Measurements from ENCODE around the gene STRN4.

STRN4 gene

DNA sequence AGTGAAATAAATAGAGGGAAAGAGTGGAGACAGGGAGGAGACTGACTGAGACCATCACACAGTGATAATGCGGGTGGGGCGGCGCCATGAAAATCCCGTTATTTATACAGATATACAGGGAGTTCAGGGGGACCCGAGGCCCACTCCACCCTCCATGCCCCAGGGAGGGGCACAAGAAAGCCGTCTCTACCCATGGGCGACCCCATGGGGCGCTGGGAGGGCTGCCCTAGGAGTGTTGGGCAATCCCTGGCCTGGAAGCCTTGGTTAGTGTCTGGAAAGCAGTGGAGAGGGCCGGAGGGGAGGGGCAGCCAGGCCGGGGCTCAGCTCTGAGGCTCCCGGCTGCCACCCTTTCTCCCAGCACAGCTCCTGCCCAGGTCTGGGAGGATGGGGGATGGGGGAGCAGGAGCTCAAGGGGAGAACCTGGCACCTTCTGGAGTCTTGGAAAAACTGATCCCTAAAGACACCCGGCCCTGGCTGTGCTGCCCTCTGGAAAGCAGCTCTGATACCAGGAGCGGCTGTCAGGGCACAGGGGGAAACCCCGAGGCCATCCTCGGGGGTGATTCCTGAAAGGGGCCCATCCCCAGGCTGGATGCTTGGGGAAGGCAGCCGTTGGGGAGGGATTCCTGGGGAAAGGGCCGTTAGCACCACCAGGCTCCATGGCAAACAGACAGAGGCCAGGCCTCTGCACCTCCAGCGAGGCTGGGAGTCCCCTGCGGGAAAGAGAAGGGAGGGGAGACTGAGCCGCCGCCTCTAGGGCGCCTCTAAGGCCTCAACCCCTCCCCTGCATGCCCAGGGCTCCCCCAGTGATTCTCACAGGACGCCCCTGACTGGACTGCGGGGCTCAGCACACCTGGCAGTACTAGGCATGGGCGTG is 26.4 kb downstream of the STRN4 start:
- Histone ChIP-seq H3K27me3 (replicated peaks; ENCODE audit: insufficient read depth, low read length) (no peaks in the 10 kb centered on the region), H4K20me1 (ENCODE audit: insufficient read depth, low read length) (no peaks in the 10 kb centered on the region), H3K4me2 (ENCODE audit: low read depth, low read length) (no peak overlapping the region), H3K9me3 (replicated peaks; ENCODE audit: insufficient read depth, low read length) (no peaks in the 10 kb centered on the region), H3K9me2 (replicated peaks; ENCODE audit: insufficient read depth, low read length) (no peaks in the 10 kb centered on the region), H3K4me3 (ENCODE audit: low read length) (no peak overlapping the region), H3K4me1 (ENCODE audit: low read length) (peaks cover 12% of the 10 kb centered on the region), H2AFZ (ENCODE audit: low read length) (no peak overlapping the region), H3K79me2 (ENCODE audit: low read length) (peaks cover 32% of the 10 kb centered on the region), H3K27ac (ENCODE audit: low read length) (peak overlapping the region; percentile 95; the same call in 1 of the 2 replicates), H3F3A (ENCODE audit: insufficient read depth, low read length) (peaks cover 37% of the 10 kb centered on the region), H3K36me3 (replicated peaks; ENCODE audit: insufficient read depth, low read length) (no peaks in the 10 kb centered on the region), H3K9ac (ENCODE audit: low read length) (no peak overlapping the region)
- TF ChIP-seq, protein P1, sequence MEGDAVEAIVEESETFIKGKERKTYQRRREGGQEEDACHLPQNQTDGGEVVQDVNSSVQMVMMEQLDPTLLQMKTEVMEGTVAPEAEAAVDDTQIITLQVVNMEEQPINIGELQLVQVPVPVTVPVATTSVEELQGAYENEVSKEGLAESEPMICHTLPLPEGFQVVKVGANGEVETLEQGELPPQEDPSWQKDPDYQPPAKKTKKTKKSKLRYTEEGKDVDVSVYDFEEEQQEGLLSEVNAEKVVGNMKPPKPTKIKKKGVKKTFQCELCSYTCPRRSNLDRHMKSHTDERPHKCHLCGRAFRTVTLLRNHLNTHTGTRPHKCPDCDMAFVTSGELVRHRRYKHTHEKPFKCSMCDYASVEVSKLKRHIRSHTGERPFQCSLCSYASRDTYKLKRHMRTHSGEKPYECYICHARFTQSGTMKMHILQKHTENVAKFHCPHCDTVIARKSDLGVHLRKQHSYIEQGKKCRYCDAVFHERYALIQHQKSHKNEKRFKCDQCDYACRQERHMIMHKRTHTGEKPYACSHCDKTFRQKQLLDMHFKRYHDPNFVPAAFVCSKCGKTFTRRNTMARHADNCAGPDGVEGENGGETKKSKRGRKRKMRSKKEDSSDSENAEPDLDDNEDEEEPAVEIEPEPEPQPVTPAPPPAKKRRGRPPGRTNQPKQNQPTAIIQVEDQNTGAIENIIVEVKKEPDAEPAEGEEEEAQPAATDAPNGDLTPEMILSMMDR (IDR thresholded peaks at IDR 0.05; ENCODE audit: low read length) = no peak
- no peak for TF ChIP-seq EZH2 (optimal IDR thresholded peaks at IDR 0.05; ENCODE audit: low read depth, low read length)
- no peak for TF ChIP-seq EZH2phosphoT487 (IDR thresholded peaks at IDR 0.05; ENCODE audit: low read length)
- DNase-seq = no peak

DNA sequence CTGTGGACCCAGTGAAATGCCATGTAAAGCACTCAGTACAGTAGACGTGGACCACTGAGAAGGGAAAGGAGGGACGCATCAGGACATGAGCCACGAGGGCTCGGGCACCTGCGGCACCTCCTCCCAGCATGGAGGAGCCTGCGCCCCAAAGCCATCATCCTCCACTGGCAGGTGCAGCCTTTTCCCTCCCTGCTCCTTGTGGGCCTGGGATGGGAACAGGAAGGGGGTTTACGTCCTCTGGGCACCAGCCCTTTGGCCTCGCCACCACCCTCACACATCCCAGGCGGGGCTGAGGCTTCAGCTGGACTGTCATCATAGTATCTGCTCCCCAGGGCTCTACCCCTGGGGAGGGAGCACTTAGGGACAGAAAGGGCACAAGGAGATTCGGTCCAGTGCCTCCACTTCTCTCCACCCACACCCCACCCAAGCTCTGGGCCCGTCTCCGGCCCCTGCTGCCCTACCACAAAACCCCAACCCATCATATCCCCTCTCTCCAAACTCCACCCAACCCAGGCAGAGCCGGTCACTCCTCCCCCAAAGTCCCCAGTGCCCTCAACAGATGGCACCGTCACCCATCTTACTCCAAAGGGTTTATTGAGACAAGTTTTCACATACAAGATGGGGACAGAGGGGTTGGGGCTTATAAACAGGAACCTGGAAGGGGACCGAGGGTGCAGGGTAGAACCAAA is 27.2 kb downstream of the STRN4 start:
- H3K9ac ChIP-seq (ENCODE audit: low read length) = peak overlapping the region; percentile 46; the same call in 1 of the 2 replicates
- H3K4me2 ChIP-seq (ENCODE audit: low read depth, low read length) = peak overlapping the region; percentile 95

DNA sequence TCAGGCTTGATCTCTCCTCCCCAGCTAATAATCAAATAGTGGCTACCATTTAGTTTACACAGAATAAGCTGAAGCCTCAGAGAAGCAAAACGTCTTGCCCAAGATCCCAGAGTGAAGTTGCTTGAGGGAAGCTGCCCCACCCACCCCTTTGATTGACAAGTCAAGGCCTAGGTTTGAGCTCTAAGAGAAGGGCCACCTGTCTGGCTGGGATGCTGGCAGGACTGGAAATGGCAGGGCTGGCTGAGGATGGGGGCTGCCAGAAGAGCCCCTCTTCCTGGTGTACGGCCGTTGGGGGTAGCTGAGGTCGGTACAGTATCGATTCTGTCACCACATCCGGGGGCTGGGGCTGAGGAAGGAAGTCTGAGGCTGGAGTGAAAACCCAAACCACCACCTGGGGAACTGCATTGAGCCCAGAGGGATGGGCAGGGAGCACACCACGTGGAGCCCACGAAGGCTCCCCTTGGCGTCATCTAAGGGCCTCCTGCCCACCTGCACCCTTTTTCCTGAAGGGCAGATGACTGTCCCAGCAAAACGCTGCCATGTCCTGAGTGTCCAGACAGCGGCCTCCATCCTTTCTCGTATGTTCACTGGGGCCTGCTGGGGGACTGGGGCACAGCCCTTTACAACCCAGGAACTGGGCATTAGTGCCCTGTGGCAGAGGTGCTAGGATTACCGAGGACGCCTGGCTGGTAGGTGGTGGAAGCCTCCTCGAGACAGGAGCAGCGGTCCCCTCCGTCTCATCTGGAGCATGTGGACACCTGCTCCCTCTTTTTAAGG is 27.9 kb downstream of the STRN4 start:
- H3K9me3 ChIP-seq (replicated peaks; ENCODE audit: insufficient read depth, low read length) = no peaks in the 10 kb centered on the region
- peak; percentile 87 for DNase-seq
- no peak overlapping the region for H2AFZ ChIP-seq (ENCODE audit: low read length)
- peak overlapping the region; percentile 98 for H3K4me3 ChIP-seq (ENCODE audit: low read length)
- H3K9ac ChIP-seq (ENCODE audit: low read length) = peak overlapping the region; percentile 96
- H4K20me1 ChIP-seq (ENCODE audit: insufficient read depth, low read length) = no peaks in the 10 kb centered on the region
- H3K36me3 ChIP-seq (replicated peaks; ENCODE audit: insufficient read depth, low read length) = no peaks in the 10 kb centered on the region
- H3K79me2 ChIP-seq (ENCODE audit: low read length) = peaks cover 43% of the 10 kb centered on the region
- no peaks in the 10 kb centered on the region for H3K9me2 ChIP-seq (replicated peaks; ENCODE audit: insufficient read depth, low read length)
- no peaks in the 10 kb centered on the region for H3K27me3 ChIP-seq (replicated peaks; ENCODE audit: insufficient read depth, low read length)
- peak overlapping the region; percentile 95 for H3K4me2 ChIP-seq (ENCODE audit: low read depth, low read length)
- H3K4me1 ChIP-seq (ENCODE audit: low read length) = peaks cover 12% of the 10 kb centered on the region
- TF ChIP-seq EZH2phosphoT487 (IDR thresholded peaks at IDR 0.05; ENCODE audit: low read length) (no peak), EZH2 (optimal IDR thresholded peaks at IDR 0.05; ENCODE audit: low read depth, low read length) (no peak)
- TF ChIP-seq, protein P1 (IDR thresholded peaks at IDR 0.05; ENCODE audit: low read length) = no peak
- H3K27ac ChIP-seq (ENCODE audit: low read length) = peak overlapping the region; percentile 95
- peaks cover 46% of the 10 kb centered on the region for H3F3A ChIP-seq (ENCODE audit: insufficient read depth, low read length)

More for the DNA sequence above, 27.2 kb downstream of the STRN4 start:
- H3K36me3 ChIP-seq (replicated peaks; ENCODE audit: insufficient read depth, low read length) = no peaks in the 10 kb centered on the region
- H3F3A ChIP-seq (ENCODE audit: insufficient read depth, low read length) = peaks cover 41% of the 10 kb centered on the region
- DNase-seq = no peak
- no peaks in the 10 kb centered on the region for H3K9me3 ChIP-seq (replicated peaks; ENCODE audit: insufficient read depth, low read length)
- H4K20me1 ChIP-seq (ENCODE audit: insufficient read depth, low read length) = no peaks in the 10 kb centered on the region
- peaks cover 12% of the 10 kb centered on the region for H3K4me1 ChIP-seq (ENCODE audit: low read length)
- no peak for TF ChIP-seq EZH2 (optimal IDR thresholded peaks at IDR 0.05; ENCODE audit: low read depth, low read length)
- TF ChIP-seq, protein P1 (IDR thresholded peaks at IDR 0.05; ENCODE audit: low read length) = no peak
- TF ChIP-seq EZH2phosphoT487 (IDR thresholded peaks at IDR 0.05; ENCODE audit: low read length) = no peak
- H3K27ac ChIP-seq (ENCODE audit: low read length) = peak overlapping the region; percentile 95
- H3K4me3 ChIP-seq (ENCODE audit: low read length) = peak overlapping the region; percentile 98; the same call in 1 of the 2 replicates
- H3K9me2 ChIP-seq (replicated peaks; ENCODE audit: insufficient read depth, low read length) = no peaks in the 10 kb centered on the region
- H2AFZ ChIP-seq (ENCODE audit: low read length) = no peak overlapping the region
- peaks cover 37% of the 10 kb centered on the region for H3K79me2 ChIP-seq (ENCODE audit: low read length)
- H3K27me3 ChIP-seq (replicated peaks; ENCODE audit: insufficient read depth, low read length) = no peaks in the 10 kb centered on the region

Measured in MM.1S (cell line).